ENCODE results near the gene CLEC19A. TPM values are rescaled to one million over a fixed set of nuclear protein-coding genes. Genes with fewer than 3 reads are reported as not detected.

Gene CLEC19A
- total RNA-seq, 1 donor from 2014 or later, result not detected

DNA sequence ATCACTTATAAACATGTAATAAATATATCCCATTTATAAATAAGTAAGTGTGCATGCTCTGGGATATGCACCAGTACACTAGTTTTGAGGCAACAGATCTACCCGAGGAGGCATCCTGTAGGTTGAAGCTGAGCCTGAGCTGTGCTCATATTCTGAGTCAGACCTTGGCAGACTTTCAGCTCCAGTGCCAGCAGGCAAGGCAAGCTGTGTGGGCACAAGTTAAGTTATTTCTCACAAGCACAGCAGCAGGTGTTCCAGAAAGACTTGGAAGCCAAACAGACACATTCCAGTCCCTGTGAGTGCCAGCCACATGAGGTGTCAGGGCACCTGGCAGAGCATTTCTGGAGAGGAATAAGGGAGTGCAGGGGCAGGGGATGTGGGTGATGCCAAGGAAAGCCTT lies 1.3 kb upstream of the CLEC19A start:
- DNase-seq (ENCODE audit: low spot score), result no peak

DNA sequence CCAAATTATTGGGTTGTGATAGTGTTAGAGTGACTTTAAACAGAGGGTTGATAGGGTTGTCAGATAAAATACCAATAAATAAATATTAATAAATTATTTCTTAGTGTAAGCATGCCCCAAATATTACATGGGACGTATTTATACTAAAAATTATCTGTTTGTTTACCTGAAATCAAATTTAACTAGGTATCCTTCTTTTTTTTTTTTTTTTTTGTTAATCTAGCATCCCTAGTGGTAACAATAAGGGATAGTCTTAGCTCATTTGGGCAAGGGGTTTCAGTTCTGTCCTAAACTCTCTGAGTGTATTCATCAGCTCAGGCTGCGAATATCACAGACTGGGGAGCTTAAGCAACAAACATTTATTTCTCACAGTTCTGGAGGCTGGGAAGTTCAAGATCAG lies 1.3 kb downstream of the CLEC19A start:
- no peak for DNase-seq (ENCODE audit: low spot score)

DNA sequence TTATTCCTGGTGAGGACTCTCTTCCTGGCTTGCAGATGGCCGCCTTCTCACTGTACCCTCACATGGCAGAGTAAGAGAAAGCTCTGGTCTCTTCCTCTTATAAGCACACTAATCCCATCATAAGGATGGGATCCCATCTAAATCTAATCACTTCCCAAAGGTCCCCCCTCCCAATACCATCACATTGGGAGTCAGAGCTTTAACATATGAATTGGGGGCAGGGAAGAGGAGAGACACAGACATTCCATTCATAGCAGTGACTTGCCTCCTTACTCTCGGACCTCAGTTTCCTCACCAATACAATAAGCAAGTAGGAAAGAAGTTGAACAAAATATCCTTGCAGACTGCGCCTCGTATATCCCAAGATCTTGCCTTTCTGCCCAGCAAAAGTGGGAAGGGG lies 1.7 kb downstream of the CLEC19A start:
- no peak for DNase-seq (ENCODE audit: low spot score)

DNA sequence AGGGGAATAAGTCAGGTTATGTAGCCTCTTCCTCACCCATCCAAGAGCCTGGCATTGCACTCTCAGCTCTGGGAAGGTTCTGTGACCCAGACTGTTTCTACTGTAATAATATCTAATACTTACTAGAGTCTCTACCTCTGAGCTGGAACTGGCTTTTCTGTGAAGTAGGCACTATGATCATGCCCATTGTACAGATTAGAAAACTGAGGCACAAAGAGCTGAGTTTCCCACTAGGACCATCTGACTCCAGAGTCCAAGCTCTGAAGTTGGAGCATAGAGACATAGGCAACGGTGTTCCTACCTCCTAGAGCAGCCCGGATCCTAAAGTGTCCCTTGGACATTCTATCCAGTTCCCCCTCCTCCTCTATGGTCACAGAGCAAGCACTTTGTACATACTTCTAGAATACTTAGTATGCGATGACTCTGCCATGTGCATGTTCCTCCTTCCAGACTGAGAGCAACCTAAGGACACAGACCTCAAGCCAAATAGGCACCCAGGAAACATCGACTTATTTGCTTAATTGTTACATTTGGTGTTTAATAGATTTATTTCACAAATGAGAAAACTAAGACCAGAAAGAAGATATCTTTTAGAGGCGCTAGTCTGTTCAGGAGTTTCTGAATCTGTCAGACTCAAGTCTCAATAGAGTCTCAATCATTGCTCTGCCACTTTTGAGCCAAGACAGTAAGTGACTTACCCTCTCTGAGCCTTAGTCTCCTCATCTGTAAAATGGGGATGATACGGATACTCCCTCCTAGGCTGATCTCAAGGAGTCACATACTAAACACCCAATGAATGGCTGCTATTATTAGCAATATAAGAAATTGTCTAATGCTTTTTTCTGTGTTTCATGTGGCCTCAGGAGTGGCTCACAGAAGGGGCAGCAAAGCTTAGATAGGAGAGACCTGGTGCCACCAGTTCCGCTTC lies 3.6 kb downstream of the CLEC19A start:
- no peak for DNase-seq (ENCODE audit: low spot score)

DNA sequence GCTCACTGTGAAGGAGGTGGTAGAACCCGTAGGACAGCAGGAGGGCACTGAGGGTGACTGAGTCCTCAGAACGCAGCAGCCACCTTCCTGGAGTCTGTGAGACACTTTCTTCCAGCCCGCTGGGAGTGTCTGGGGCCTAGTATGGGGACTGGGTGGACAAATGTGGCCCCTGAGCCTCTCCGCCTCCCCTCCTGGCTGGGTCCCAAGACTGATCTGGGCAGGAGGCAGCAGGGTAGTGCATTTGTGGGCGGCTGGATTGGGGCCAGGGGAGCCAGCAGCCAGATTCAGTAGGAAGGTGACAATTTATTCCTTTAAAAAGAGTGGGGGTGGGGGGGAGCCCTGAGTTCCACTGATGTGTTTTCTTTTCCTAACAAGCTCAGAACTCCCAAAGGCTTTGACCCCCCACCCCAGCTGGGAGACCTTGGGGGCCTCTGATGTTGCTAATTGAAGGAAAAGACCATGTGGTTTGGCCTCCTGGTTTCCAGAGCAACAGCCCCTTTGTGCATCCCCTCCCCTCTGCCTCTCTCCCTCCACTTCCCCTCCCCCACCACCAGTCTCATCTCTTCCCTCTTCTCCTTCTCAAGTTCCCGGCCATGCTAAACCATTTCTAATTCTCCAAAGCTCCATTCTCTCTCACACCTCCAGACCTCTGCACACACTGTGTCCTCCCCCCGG lies 4.4 kb downstream of the CLEC19A start:
- DNase-seq (ENCODE audit: low spot score), result no peak

DNA sequence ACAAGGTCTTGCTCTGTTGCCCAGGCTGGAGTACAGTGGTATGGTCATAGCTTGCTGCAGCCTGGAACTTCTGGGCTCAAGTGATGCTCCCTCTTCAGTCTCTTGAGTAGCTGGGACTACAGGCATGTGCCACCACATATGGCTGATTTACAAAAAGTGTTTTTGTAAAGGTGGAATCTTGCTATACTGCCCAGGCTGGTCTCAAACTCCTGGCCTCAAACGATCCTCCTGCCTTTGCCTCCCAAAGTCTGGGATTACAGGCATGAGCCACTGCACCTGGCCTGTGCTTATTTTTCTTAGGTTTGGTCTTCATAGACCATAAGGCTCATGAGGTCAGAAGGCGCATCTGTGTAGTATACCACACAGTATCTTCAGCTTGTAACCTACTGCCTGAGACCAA lies 5.3 kb downstream of the CLEC19A start:
- no peak for DNase-seq (ENCODE audit: low spot score)

DNA sequence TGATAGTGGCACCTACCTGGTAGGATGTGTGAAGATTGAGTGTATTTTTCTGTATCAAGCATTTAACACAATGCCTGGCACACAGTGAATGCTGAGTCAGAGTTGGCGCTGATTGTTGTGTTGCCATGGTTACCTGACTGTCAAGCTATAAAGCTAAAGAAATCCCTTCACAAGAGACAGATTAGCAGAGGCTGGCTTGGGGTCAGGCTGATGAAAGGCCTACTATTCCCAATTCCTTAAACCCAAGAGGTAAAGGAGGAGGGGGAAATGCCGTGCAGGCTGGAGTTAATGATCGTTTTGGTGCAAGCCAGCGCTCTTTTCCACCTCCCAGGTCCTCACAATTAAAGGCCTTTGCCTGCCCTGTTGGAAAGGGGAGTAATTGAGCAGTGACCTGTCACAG lies 5.9 kb downstream of the CLEC19A start:
- DNase-seq (ENCODE audit: low spot score), result no peak

DNA sequence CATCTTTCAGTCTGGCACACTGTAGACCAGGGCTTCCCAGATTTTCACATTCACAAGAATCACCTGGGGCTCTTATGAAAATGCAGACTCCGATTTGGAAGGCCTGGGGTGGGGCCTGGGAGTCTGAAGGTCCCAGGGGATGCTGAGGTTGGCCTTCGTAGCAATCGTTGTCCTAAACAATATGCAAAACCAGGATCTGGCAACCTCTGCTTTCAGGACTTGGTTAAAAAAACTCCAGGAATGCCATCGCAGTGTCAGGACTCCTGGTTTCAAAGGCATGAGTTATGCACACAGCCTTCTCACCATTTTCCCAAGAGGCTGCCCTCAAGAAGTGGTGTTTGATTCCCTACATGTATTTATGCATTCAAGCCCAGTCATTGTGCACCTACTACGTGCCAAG lies 6.7 kb downstream of the CLEC19A start:
- no peak for DNase-seq (ENCODE audit: low spot score)

DNA sequence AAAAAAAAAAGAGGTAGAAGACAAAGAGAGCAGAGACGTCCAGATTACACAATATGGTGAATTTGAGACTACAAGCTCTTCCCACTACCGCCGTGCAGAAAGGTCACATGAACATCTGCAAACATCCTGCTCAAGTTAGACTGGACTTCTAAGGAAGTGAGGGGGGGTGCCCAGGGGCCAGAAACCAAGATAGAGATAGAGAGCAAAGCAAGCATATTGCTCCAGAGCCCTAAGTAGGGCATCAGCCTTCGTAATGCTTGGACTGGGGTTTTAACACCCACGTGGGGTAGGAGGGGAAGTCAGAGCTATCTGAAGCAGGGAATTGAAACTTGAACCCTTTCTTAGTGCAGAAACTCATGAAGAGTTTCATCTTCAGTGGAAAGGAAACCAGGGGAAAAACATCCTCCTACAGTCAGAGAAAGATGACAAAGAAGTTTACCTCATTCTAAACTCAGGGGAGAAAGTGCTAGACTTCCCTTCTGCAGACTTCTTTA lies 8.7 kb downstream of the CLEC19A start:
- no peak for DNase-seq (ENCODE audit: low spot score)

DNA sequence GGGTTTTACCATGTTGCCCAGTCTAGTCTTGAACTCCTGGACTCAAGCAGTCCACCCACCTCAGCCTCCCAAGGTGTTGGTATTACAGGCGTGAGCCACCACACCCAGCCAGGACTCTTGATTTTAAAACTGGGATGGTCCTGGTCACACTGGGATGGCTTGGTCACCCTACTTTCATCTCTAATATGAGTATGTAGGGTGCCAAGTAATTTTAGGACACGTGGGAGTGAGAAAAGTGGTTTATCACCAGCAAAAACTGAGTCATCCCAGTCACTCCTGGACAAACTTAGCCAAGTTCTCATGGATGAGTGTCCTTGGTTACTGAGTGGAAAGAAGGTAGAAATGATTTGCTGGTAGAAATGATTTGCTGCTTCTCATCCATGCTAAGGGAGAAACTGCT lies 9.9 kb downstream of the CLEC19A start:
- DNase-seq (ENCODE audit: low spot score), result no peak

DNA sequence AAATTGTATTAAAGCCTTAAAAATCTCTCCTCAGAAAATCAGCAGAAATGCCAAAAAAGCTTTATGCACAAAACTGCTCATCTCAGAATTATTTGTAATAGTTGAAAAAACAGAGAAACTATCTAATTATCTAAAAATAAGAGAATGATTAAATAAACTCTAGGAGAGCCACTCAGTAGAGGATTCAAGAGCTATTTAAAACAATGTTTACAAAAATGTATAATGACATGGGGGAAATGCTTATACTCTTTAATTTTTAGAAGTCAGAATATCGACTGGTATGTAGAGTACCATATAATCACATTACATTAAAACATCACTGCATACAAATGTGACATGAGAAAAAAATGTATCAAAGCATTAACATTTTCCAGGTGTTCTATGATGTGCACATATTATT lies 11.9 kb downstream of the CLEC19A start:
- DNase-seq (ENCODE audit: low spot score), result no peak

DNA sequence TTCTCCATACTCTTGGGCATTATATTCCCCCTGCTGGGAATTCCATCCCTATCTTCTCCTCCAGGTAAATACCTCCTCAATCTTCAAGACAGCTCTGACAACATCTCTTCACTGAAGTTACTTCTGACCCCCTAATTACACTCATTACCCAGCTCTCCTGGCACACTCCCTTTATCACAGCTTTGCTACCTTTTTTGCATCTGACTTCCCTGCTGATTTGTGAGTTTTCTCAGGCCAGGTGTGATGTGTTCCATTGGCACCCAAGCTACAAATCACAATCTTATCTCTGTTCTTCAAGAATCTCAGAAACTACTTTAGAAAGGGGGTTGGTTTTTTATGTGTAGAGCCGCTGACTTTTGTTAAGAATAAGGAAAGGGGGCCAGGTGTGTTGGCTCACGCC lies 14.0 kb downstream of the CLEC19A start:
- no peak for DNase-seq (ENCODE audit: low spot score)

DNA sequence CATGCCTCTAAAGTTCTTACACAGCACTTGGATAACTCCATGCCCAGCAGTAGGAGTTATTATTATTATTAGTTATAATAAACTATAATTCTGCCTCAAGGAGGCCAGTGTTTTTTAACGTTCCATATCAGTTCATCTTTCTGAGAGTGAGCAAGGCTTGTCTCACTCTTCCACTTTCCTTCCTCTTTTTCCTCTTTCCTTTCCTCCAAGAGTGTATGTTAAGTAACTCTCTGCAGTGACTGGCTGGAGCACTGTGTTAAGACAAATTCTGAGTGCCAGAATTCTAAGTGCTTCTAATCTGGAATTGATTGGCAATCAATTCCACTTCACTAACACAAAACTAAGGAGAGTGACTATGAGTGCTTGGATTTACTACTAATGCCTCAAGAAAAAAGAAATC lies 16.4 kb downstream of the CLEC19A start:
- no peak for DNase-seq (ENCODE audit: low spot score)

DNA sequence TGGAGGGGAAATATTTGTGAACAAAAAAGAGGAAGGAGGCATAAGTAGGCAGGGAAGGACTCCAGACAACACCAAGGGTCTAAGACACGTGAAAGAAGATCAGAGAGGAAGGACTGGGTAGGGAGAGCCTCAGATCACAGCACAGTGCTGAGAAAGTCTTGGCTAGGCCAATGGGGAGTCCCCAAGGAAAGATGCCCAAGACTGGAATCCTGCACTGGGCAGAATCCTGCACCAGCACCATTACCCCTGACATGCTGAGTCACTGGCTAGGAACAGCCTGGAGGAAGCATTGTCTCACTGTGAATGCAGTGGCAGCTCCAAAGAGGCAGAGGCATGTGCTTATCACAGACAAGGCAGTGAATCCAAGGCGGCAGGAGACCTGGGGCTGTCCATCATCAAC lies 19.2 kb downstream of the CLEC19A start:
- no peak for DNase-seq (ENCODE audit: low spot score)

DNA sequence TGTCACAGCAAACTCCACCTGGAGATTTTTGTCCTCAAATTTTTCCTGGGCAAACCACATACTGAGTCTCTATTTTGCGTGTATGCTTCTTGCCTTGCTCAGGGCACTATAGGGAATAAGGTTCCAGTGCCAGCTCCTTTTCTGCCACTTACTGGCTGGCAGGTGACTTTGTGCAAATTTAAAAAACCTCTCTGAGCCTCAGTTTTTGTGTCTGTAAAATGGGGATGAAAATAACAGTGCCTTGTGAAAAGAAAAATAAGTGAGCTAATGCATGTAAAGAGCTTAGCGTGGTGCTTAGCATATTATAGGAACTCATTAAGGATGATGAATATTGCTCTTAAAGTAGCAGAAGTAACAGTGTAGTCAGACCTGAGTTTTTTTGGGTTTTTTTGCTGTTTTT lies 19.9 kb downstream of the CLEC19A start:
- no peak for DNase-seq (ENCODE audit: low spot score)

DNA sequence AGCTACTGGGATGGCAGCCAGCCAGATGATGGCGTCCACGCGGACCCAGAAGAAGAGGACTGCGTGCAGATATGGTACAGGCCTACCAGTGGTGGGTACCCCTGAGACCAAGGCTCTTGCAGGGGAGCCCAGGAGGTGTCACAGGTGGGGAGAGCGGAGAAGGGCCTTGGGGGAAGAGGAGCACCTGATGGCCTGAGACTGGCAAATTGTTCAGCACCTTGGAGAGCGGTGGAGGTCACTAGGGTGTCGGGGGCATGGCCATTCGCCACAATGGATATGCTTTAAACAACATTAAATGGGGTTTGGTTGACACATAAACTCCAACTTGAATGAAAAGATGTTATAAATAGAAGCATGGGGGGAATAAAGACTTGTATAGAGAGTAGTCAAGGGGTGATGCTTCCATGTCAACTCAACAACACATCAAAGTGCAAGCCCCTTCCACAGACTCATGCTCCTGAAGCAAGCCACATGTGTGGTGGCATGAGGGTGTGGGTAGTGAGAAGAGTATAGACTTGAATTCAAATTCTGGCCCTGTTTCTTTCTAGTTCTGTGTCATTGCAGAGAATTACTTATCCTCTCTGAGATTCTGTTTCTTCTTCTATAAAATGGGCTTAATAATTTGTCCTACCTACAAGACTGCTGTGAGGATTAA lies 22.2 kb downstream of the CLEC19A start:
- DNase-seq (ENCODE audit: low spot score), result no peak

DNA sequence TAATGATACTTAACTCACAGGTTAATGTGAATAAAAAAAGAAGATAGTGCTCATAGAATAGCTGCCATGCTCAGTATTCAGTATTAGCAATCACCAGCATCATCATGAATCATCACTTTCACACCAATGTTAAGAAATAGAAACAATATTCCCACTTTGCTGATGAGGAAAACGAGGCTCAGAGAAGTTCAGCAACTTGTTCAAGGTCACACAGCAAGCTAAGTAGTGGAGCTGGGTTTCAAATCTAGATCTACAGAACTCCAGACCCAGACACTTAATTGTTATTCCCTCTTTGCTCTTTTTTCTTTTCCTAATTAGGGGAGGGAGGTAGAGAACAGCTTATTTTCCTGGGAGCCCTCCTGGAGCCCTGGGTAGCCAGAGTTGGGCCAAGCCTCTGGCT lies 22.9 kb downstream of the CLEC19A start:
- no peak for DNase-seq (ENCODE audit: low spot score)

DNA sequence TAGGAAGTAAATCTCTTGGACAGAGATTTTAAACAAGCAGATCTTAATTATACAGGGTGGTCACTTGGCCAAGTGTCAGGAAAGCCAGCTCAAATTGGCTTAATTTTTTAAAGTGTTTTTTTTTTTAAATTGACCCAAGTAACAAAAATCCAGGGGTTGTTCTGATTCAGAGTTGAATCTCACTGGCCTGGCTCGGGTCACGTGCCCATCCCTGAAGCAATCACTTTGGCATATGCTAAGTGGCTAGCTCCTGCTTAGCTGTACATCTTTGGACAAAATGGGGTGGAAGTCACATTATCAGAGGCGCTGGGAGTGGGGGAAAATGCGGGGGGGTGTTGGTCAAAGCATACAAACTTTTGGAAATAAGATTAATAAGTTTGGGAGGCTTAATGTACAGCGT lies 23.6 kb downstream of the CLEC19A start:
- no peak for DNase-seq (ENCODE audit: low spot score)

DNA sequence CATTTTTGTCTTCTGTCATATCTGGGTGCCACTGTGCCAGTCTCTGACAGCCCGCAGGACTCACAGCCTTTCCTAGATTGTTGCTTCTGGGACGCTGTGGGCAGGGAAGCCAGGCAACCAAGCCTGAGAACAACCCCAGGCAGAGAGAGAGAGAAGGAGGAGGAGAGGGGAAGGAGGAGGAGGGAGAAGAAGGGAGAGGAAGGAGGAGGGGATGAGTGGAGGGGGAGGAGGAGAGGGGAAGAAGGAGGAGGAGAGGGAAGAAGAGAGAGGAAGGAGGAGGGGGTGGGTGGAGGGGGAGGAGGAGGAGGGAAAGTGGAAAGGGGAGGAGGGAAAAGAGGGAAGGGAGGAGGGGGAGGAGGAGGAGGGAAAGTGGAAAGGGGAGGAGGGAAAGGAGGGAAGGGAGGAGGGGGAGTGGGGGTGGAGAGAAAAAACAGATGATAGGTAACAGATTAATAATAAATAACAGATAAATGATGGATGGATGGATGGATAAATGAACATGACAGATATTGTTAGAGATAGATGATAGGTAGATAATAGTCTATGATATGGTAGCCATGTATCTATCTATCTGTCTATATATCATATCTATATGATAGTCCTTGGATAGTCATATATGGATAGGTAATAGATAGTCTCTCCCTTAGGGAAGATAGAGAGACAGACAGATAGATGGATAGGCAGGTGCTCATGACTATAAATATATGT lies 29.3 kb downstream of the CLEC19A start:
- no peak for DNase-seq (ENCODE audit: low spot score)

DNA sequence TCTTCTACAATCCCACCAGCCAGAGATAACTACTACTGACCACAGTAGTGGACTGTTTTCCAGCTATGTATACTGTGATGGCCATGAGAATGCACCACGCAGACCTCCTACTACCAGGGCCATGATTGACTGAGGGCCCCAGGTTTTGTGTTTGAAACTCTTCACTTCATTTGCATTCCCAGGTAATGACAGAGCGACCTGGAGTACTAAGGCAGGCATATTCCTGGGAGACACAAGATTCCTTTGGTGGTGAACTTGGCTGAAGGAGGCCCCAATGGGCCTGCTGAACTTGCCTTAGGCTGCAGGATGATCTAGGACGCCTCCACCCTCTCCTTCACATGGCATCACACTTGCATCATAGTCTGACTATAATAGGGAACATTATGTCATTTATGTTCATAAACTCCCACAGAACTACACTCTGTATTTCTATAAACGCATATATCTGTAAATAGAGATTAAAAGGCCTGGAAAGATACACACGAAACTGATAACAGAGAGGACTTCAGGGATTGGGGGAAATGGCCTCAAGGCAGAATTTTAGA lies 30.4 kb downstream of the CLEC19A start:
- no peak for DNase-seq (ENCODE audit: low spot score)

DNA sequence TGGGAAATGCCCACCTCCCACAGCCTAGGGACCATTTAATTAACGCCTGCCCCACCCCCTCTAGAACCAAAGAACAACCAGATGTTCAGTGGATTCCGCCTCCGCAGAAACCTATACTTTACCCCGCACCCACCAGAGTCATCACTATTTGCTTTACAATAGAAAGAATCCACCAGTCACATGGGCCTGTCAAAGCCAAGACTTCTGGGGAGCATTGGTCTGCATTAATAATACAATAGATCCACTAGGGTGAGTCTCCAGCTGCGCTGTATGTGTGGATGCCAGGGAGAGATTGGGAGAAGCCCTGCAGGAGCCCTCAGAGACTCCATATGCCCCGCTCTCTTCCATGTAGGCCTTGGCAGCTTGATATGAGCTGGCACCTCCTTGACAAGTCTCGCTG lies 31.3 kb downstream of the CLEC19A start:
- DNase-seq (ENCODE audit: low spot score), result no peak

Data from mesenteric fat pad (tissue), 1 donor.